SK-N-SH (cell line): Measurements from ENCODE around the gene CAMK2B.

ENCODE experiments used
- EZH2phosphoT487 ChIP-seq: fragments of 200-600 bp; sonication (generic); IDR thresholded peaks from 2 replicates; pipeline ENCODE4 v1.6.1; 2017; ENCODE audit warnings: low read depth, mixed run types, mild to moderate bottlenecking, antibody characterized with exemption, moderate library complexity, borderline replicate concordance
- NRF1 ChIP-seq: IDR thresholded peaks from 2 replicates; pipeline ENCODE4 v1.6.1; 2012; ENCODE audit warnings: low read depth, mild to moderate bottlenecking, low read length
- POLR2AphosphoS5 ChIP-seq: IDR thresholded peaks from 2 replicates; pipeline ENCODE4 v1.6.1; 2012; ENCODE audit warnings: low read depth, low read length
- RAD21 ChIP-seq: IDR thresholded peaks from 2 replicates; pipeline ENCODE4 v1.6.1; 2012; ENCODE audit warnings: mild to moderate bottlenecking, low read length
- TCF12 ChIP-seq: IDR thresholded peaks from 2 replicates; pipeline ENCODE4 v1.4.0; 2012
- TF ChIP-seq, protein P1 (sequence below): fragments of 200-600 bp; sonication (generic); IDR thresholded peaks from 2 replicates; pipeline ENCODE4 v1.6.1; 2017; ENCODE audit warnings: antibody characterized with exemption, mild to moderate bottlenecking, moderate library complexity
- TF ChIP-seq, protein P2 (sequence below): fragments of 150-350 bp; IDR thresholded peaks from 2 replicates; pipeline ENCODE4 v1.6.1; 2017; ENCODE audit warnings: antibody characterized with exemption, low read length, low read depth, borderline replicate concordance

DNA sequence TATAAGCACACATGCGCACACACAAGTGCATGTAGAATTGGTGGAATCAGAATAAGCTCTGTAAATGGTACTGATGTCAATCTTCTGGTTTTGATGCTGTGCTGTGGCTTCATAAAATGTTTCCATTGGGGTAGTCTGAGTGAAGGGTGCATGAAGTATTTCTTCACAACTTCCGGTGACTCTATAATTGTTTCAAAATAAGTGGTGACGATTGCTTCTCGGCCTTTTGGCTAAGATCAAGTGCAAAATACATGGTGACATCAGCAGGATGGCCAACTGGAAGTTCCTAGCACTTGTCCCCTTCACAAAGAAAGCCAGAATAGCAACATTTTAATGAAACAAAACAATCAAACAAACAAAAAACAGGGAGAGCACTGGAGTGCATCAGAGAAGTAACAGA is 41.6 kb upstream of the CAMK2B start:
- TF ChIP-seq, protein P1, sequence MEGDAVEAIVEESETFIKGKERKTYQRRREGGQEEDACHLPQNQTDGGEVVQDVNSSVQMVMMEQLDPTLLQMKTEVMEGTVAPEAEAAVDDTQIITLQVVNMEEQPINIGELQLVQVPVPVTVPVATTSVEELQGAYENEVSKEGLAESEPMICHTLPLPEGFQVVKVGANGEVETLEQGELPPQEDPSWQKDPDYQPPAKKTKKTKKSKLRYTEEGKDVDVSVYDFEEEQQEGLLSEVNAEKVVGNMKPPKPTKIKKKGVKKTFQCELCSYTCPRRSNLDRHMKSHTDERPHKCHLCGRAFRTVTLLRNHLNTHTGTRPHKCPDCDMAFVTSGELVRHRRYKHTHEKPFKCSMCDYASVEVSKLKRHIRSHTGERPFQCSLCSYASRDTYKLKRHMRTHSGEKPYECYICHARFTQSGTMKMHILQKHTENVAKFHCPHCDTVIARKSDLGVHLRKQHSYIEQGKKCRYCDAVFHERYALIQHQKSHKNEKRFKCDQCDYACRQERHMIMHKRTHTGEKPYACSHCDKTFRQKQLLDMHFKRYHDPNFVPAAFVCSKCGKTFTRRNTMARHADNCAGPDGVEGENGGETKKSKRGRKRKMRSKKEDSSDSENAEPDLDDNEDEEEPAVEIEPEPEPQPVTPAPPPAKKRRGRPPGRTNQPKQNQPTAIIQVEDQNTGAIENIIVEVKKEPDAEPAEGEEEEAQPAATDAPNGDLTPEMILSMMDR: no peak
- TF ChIP-seq, protein P2, sequence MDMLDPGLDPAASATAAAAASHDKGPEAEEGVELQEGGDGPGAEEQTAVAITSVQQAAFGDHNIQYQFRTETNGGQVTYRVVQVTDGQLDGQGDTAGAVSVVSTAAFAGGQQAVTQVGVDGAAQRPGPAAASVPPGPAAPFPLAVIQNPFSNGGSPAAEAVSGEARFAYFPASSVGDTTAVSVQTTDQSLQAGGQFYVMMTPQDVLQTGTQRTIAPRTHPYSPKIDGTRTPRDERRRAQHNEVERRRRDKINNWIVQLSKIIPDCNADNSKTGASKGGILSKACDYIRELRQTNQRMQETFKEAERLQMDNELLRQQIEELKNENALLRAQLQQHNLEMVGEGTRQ: no peak
- no peak for TF ChIP-seq NRF1
- TF ChIP-seq TCF12: no peak
- TF ChIP-seq POLR2AphosphoS5: no peak
- TF ChIP-seq RAD21: no peak
- TF ChIP-seq EZH2phosphoT487: no peak
